Stimulated activated CD4-positive, alpha-beta T cell treated with anti-CD3 and anti-CD28 coated beads, TNF-alpha, amount 100 ng/mL, for 24 hours (primary cell): ENCODE data around the gene PTGS2.

Source experiments
- DNase-seq, 3 experiments: peaks; one replicate each; pipeline ENCODE4 v3.0.0-alpha.2; 2020; ENCODE audit warnings: low read depth in 3 of 3

The PTGS2 gene

DNA sequence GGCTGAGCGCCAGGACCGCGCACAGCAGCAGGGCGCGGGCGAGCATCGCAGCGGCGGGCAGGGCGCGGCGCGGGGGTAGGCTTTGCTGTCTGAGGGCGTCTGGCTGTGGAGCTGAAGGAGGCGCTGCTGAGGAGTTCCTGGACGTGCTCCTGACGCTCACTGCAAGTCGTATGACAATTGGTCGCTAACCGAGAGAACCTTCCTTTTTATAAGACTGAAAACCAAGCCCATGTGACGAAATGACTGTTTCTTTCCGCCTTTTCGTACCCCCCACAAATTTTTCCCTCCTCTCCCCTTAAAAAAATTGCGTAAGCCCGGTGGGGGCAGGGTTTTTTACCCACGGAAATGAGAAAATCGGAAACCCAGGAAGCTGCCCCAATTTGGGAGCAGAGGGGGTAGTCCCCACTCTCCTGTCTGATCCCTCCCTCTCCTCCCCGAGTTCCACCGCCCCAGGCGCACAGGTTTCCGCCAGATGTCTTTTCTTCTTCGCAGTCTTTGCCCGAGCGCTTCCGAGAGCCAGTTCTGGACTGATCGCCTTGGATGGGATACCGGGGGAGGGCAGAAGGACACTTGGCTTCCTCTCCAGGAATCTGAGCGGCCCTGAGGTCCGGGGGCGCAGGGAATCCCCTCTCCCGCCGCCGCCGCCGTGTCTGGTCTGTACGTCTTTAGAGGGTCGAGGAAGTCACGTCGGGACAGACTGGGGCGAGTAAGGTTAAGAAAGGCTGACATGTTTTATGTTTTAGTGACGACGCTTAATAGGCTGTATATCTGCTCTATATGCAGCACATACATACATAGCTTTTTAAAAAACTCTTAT is at the start of gene PTGS2:
Gene PTGS2 (minus strand): TSS at position 179 of the 817 bp plus-strand sequence. CDS start 133 bp downstream, at position 46.
- DNase-seq, result peak in 1 of 3 experiments; percentile 49

- DNase-seq, result no peak
Observed at GRCh38 chr1:186722711-186723309, 42.6 kb upstream of the PTGS2 start.

DNA sequence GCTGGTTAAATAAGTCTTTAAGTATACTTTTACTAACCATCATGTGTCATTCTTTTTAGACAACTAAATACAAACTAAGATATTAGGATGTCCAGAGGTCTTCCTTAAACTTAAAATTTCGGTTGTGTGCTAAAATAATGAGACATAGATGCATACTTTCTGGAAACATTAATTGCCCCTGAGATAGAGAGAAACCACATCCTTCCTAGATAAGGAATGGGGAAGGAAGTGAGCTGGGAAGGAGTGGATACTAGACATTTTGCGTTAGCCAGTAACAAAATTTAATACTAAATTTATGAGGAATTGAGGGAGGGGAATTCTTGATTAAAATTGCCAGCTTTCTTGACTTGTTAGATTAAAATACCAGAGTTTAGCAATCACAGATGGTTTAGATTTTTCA is 37.1 kb upstream of the PTGS2 start:
- DNase-seq, result no peak

GRCh38 chr1:186715887-186716809 is 35.9 kb upstream of the PTGS2 start:
- no peak for DNase-seq

- no peak for DNase-seq
Observed at GRCh38 chr1:186710696-186711095, 30.5 kb upstream of the PTGS2 start.

GRCh38 chr1:186708694-186709097 is 28.5 kb upstream of the PTGS2 start:
- DNase-seq, result no peak

DNA sequence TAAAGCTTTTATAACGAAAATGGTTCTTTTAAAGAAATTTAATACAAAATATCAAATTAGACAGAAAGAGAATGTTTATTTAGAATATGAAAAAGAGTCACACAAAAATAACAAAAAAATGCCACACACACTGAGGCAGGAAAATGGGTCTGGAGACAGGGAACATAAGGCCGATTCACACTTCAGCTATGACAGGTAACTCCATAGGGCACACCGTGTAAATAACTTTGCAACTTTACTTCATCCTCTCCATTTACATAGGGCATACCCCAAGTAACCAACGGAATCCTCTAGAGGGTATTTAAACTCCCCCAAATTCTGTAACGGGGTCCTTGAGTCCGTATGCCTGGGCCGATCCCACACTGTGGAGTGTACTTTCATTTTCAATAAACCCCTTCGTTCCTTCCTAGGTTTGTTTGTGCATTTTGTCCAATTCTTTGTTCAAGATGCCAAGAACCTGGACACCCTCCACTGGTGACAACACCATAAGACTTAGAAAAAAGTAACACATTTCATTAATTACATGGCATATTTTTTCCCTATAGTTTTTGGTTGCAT is 23.1 kb upstream of the PTGS2 start:
- no peak for DNase-seq

DNA sequence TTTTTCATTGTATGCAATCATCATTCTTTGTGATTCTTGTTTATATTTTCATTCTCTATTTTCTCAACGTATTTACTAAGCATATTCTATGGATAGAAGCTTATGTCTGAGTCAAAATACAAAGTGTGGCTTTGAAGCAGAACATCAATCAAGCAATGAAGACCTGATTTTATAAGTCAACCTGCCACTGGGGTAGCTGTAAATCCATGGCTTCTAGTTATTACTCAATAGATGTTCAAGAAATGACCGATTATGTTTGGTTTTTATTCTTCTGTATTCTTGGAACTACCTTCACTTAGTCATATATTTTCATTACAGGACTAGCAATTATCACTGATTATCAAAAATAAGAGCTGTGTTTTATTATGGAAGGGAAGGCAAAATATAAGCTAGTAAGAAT is 20.5 kb upstream of the PTGS2 start:
- DNase-seq, result no peak

DNA sequence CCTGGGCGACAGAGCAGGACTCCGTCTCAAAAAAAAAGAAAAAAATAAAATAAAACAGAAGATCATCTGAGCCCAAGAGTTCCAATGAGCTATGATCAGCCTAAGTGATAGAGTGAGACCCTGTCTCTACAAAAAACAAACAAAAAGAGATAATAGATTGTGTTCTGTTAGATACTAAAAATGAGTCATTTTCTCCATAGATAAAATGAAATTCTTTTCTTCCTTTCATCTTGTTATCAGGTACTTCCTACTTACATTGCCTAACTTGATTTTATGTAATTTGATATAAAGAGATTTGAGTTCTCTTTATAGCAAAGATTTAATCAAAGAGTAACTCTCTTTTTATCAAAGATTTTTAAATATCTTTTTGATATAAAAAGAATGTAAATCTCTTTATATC is 19.3 kb upstream of the PTGS2 start:
- no peak for DNase-seq

DNA sequence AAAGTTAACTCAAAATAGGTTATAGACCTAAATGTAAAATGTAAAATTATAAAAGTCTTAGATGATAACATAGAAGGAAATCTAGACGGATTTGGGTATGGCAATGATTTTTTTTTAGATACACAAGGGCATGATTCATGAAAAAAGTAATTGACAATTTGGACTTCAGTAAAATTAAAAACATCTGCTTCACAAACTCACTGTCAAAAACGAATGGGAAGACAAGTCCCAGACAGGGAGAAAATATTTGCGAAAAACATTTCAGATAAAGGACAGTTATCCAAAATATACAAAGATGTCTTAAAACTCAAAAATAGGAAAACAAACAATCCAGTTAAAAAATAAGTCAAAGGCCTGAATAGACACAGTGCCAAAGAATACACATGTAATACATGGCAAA is 9.7 kb upstream of the PTGS2 start:
- no peak for DNase-seq

DNA sequence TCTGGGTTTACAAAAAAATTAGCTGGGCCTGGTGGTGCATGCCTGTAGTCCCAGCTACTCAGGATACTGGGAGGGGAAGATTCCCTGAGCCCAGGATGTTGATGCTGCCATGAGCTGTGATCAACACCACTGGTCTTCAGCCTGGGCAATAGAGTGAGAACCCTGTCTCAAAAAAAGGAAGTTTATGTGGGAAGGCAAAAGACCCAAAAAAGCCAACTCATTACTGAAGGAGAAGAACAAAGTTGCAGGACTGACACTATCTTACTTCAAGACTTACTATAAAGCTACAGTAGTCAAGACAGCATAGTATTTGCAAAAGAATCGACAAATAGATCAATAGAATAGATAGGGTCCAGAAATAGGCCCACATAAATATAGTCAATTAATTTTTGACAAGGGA is 9.2 kb upstream of the PTGS2 start:
- DNase-seq, result no peak

DNA sequence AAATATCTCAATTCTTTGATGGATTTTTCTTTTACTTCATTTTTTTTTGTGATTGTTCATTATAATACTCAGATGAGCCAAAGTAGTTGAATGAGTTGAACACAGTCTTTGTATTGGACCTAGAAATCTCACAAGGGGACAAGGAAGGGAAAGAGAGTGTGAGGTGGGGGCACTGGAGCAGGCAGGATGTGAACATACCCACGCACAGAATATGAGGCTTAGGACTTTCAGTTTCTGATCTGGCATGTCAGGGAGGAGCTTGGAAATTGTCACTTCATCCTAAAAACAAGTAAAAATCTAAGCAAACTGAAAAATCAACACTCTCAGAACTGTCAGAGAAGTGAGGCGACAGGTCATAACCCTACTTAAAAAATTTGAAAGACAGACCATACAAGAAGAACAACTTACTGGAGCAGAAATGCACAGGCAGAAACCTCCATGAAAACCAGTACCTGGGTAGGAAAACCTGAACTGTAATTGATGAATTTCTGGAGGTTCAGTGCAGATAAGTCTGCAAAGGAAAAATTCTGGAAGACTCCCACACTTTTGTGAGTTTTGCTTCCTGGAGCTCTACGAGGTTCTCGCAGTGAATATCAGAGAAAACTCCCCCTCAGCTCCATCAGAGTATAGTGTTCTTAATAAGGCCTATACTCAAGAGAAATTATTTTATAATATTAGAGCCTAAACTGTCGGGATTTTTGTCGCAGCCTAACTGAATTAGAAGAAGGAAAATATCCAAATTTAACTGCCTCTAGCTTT is 3.6 kb upstream of the PTGS2 start:
- DNase-seq, result no peak

- no peak for DNase-seq
Observed at GRCh38 chr1:186682736-186683135, 2.5 kb upstream of the PTGS2 start.

- DNase-seq, result no peak
Observed at GRCh38 chr1:186681801-186682200, 1.6 kb upstream of the PTGS2 start.

DNA sequence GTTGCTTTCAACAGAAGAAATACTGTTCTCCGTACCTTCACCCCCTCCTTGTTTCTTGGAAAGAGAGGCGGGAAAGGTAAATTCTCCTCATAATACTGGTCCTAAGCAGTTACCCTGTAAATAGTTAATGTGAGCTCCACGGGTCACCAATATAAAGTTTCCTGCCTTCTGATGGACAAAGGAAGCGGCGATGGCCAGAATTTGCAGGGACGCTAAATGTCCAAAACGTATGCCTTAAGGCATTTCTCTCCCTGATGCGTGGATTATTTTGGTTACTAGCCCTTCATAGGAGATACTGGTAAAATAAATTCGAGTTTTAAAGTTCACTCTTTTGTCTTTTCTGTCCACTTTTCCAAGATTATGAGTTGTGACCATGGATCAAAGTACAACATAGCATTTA is 898 bp upstream of the PTGS2 start:
- DNase-seq, result no peak

- DNase-seq, result no peak
Observed at GRCh38 chr1:186679924-186680244, 339 bp downstream of the PTGS2 start.

- DNase-seq, result no peak
Observed at GRCh38 chr1:186678155-186678554, 2.1 kb downstream of the PTGS2 start.

DNA sequence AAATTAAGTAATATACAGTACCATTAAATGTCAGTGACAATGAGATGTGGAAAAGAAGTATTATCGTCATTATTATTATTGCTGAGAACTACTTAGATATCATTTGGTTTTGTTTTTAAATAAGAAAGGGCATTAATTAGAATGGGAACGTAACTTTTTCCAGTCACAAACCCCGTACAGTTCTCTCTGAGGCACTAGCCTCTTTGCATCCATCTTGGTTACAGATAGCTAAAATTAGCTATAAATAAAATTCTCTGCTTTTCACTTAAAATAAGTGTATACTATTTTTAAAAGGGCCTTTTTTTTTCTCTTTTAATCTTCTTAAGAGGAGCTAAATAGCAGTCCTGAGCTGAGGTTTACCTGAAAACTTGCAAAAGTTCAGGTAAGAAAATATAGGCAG is 7.6 kb downstream of the PTGS2 start:
- no peak for DNase-seq

DNA sequence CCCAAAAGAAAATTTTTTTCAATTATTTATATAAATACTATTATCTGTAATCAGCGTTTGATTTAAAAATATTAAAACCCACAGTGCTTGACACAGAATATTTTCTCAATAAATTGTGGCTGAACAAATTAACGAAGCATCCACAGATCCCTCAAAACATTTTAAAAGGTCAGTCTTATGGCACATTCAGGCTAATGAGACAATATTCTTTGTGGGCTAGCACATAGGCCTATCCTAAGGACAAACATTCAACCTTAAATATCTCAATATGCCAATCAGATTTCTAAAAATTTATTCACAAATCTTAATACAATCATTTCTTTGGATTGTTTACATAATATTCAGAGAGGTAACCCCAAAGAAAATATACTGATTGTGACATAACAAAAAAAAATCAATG is 8.1 kb downstream of the PTGS2 start:
- DNase-seq, result no peak

- no peak for DNase-seq
Observed at GRCh38 chr1:186671136-186671825, 8.9 kb downstream of the PTGS2 start.
